HFFc6 (cell line): ENCODE measurements around the gene SLCO2A1. TPM values are rescaled to one million over a fixed set of nuclear protein-coding genes. Genes with fewer than 3 reads are reported as not detected.
"Not testable (repeated sequence)": the region's sequence is repeated elsewhere in the genome, so short reads cannot be mapped to it uniquely, and the experiment has no call there.

ENCODE experiments used
- DNase-seq: peaks from one replicate; pipeline ENCODE4 v3.0.0-alpha.2; 2018
- H3K27ac Mint-ChIP-seq: 2 replicates; pipeline ENCODE4 v1.8.0; 2020; ENCODE audit warnings: mild to moderate bottlenecking, mixed read lengths
- H3K27me3 Mint-ChIP-seq: 2 replicates; pipeline ENCODE4 v1.8.0; 2021; ENCODE audit warnings: mild to moderate bottlenecking, moderate library complexity, mixed read lengths; ENCODE audit not compliant: insufficient read depth
- H3K36me3 Mint-ChIP-seq: 2 replicates; pipeline ENCODE4 v1.8.0; 2021; ENCODE audit warnings: low read depth, mixed read lengths
- H3K4me1 Mint-ChIP-seq: 2 replicates; pipeline ENCODE4 v1.8.0; 2020; ENCODE audit warnings: low read depth, mixed read lengths
- H3K4me3 Mint-ChIP-seq: 2 replicates; pipeline ENCODE4 v1.8.0; 2020; ENCODE audit warnings: mild to moderate bottlenecking, moderate library complexity, mixed read lengths
- H3K9me3 Mint-ChIP-seq: 2 replicates; pipeline ENCODE4 v1.8.0; 2020; ENCODE audit warnings: mild to moderate bottlenecking, mixed read lengths
- total RNA-seq, 6 experiments: library from RNA; stranded (reverse); fragmentation: NEBNext Ultra II Directional; extraction: Animal tissue kit (Norgen Biotek cat#: 25700); gene quantifications; 2 replicates in 1 of 6; 3 replicates in 5 of 6; pipeline ENCODE4 v1.2.3, GENCODE V29; 2021
- TF ChIP-seq, protein P1 (sequence below): fragments of 200-600 bp; sonication (generic); IDR thresholded peaks from 2 replicates; pipeline ENCODE4 v1.5.0; 2021; ENCODE audit warnings: antibody characterized with exemption, mild to moderate bottlenecking

SLCO2A1 gene
- total RNA-seq, 6 experiments from 2014 or later: 0.13 to 0.17 TPM; not detected in 4

DNA sequence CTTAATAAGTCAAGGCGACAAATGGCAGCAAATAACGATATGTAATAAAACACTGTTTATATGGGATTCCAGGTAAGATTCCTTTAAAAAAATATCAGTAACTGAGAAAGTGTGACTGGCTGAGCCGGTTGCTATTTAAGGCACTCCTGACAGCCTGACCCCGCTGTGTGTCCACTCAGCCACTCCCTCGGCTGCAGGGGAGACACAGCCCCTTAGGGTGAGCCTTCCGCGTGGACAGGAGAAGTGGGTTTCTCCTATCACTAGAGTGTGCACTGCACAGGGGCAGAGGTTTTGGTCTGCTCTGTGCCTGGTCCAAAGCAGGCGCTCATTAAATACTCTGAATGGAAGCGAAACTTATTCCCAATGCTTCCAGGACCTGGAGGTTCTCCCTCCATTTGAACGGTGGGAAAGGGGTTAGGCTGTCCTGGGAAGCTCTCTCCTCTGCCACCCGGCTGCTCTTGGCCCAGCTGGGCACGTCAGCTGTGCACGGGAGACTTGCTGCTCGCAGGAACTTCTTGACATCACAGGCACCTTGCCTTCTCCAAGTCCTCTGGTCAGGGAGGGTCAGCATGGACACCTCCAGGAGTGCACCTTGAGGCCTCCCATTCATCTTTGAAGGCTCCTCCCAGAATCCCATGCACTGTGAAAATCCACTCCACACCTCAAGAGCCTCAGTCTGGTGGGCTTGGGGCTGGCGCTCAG lies 43.3 kb upstream of the SLCO2A1 start:
- H3K36me3 Mint-ChIP-seq: no peaks in the 10 kb centered on the region
- DNase-seq: no peak
- H3K9me3 Mint-ChIP-seq: no peaks in the 10 kb centered on the region
- peaks cover 14% of the 10 kb centered on the region for H3K27me3 Mint-ChIP-seq
- H3K4me1 Mint-ChIP-seq: peaks cover 12% of the 10 kb centered on the region; the same call in 1 of the 2 replicates
- no peak overlapping the region for H3K4me3 Mint-ChIP-seq
- no peak overlapping the region for H3K27ac Mint-ChIP-seq
- TF ChIP-seq, protein P1, sequence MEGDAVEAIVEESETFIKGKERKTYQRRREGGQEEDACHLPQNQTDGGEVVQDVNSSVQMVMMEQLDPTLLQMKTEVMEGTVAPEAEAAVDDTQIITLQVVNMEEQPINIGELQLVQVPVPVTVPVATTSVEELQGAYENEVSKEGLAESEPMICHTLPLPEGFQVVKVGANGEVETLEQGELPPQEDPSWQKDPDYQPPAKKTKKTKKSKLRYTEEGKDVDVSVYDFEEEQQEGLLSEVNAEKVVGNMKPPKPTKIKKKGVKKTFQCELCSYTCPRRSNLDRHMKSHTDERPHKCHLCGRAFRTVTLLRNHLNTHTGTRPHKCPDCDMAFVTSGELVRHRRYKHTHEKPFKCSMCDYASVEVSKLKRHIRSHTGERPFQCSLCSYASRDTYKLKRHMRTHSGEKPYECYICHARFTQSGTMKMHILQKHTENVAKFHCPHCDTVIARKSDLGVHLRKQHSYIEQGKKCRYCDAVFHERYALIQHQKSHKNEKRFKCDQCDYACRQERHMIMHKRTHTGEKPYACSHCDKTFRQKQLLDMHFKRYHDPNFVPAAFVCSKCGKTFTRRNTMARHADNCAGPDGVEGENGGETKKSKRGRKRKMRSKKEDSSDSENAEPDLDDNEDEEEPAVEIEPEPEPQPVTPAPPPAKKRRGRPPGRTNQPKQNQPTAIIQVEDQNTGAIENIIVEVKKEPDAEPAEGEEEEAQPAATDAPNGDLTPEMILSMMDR: no peak

DNA sequence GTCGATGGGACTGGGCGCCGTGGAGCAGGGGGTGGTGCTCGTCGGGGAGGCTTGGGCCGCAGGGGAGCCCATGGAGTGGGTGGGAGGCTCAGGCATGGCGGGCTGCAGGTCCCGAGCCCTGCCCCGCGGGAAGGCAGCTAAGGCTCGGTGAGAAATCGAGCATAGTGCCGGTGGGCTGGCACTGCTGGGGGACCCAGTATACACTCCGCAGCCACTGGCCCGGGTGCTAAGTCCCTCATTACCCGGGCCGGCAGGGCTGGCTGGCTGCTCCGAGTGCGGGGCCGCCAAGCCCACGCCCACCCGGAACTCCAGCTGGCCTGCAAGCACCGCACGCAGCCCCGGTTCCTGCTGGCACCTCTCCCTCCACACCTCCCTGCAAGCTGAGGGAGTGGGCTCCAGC lies 40.6 kb upstream of the SLCO2A1 start:
- not testable (repeated sequence) for H3K9me3 Mint-ChIP-seq, H3K4me3 Mint-ChIP-seq, DNase-seq, H3K27ac Mint-ChIP-seq, H3K36me3 Mint-ChIP-seq
- H3K27me3 Mint-ChIP-seq: peaks cover 13% of the 10 kb centered on the region
- H3K4me1 Mint-ChIP-seq: peaks cover 13% of the 10 kb centered on the region

DNA sequence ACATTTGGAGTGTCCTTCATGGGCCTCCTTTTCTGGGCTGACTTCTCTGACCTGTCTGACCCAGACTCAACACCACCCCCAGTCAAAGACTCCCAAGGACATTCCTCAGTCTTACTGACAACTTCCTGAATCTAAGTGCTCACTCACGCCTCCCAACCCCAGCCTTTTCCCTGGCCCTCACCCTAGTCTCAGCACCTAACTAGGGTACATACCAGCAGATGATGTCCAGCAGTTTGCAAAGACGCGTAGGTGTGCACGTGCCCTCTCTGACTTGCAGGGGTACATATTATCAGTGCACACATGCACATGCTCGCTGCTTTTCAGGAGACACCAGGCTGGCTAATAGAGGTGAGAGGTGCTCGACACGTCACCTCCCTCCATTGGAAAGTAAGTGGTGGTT lies 38.7 kb upstream of the SLCO2A1 start:
- no peak for DNase-seq
- Mint-ChIP-seq H3K36me3 (no peaks in the 10 kb centered on the region), H3K4me3 (no peak overlapping the region), H3K4me1 (peaks cover 13% of the 10 kb centered on the region), H3K9me3 (no peaks in the 10 kb centered on the region), H3K27me3 (peaks cover 15% of the 10 kb centered on the region), H3K27ac (no peak overlapping the region)
- TF ChIP-seq, protein P1: no peak

DNA sequence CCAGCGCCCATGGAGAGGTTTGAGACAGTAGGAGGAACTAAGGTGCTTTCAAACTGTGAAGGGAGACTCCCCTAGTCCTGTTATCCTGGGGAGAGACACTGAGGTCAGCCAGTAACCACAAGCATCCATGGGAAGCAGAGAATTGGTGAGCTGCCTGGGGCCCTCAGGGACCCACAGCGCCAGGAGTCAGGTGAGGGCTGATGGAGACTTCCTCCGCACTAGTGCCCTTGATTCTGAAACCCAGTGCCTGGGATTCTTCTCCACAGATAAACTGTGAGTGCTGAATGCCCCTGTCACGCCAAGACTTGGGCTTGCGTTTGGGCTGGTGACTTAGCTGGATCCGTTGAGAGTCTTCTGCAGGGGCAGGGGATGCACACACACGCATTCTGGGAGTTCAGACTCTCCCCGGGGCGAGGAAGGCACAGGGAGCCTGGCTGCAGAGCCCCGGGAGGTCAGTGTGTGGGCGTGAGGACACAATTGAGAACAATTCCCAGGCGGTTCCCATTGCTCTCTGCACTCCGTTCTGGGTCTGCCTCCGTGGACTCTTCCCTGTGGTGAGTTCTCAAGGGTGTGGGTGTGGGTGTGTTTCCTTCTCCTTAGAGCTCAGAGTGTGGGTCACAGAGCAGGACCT lies 37.9 kb upstream of the SLCO2A1 start:
- Mint-ChIP-seq H3K27ac (no peak overlapping the region), H3K27me3 (peaks cover 15% of the 10 kb centered on the region)
- TF ChIP-seq, protein P1: no peak

DNA sequence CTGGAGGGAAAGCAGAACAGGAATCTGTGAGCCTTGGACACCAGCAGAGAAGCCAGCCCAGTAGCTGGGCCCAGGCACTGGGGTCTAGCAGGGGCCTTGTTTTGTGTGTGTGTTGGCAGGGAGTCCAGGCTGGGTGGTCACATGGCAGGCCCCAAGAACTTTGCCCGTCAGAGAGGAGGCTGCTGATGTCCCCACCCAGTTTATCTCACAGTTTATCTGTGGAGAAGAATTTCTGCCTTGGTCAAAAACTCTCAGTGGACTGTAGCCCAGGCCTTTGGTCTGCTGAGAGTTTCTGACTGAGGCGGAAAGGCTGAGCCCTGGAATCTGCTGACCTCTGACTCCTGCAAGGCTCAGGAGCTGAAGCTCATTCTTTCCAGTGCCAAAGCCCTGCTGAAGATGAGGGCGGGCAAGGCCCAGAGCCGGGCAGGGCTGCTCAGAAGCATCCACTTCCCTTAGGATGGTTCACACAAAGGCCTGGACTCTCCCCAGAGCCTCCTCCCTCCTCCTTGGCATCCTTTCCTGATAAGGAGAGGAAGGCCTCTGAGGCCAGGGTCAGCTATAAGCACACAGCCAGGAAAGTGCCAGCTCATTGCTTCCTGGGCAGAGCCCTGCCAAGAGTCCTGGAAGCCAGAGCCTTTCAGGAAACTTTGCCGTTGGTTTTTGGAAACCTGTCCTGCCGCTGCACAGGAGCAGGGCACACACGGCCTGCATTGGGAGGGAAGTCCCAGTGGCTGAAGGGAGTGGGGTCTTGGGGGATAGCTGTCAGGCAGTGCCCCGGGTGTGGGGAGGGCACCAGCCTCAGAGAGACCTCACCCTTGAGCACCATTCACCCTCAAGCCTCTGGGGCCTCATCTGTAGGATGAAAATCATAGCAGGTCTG lies 37.2 kb upstream of the SLCO2A1 start:
- no peak overlapping the region for H3K4me3 Mint-ChIP-seq
- H3K4me1 Mint-ChIP-seq: peaks cover 13% of the 10 kb centered on the region
- no peaks in the 10 kb centered on the region for H3K36me3 Mint-ChIP-seq
- no peaks in the 10 kb centered on the region for H3K9me3 Mint-ChIP-seq
- TF ChIP-seq, protein P1: no peak
- H3K27me3 Mint-ChIP-seq: peaks cover 18% of the 10 kb centered on the region
- H3K27ac Mint-ChIP-seq: no peak overlapping the region
- no peak for DNase-seq

More for the DNA sequence above, 37.9 kb upstream of the SLCO2A1 start:
- DNase-seq: no peak
- Mint-ChIP-seq H3K36me3 (no peaks in the 10 kb centered on the region), H3K4me1 (peaks cover 13% of the 10 kb centered on the region), H3K4me3 (no peak overlapping the region), H3K9me3 (no peaks in the 10 kb centered on the region)
